ENCODE results near the gene PCK2. TPM values are rescaled to one million over a fixed set of nuclear protein-coding genes. Genes with fewer than 3 reads are reported as not detected.

The PCK2 gene
- total RNA-seq, 1 donor from 2014 or later: 11.9 TPM

DNA sequence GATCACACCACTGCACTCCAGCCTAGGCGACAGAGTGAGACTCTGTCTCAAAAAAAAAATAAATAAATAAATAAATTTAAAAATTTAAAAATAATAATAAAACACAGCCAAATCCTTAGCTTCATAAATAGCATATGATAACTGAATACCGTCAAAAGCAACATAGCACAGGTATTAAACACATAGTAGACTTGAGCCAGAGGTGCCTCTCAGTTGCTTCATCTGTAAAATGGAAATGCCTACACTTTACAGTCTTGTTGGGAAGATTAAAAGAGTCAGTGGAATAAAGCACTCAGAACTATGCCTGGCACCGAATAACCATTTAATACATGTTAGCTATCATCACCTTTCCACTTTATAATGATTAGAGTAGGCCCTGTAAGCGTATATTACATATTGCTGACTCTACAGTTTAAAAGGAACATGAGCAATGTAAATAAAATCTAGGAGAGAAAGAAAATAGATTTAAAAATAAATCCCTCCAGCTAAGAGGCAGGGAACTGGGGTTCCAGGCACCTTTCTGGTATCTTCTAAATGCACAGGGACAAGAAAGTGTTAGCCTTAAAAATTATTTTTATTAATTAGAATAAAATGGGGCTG lies 12.7 kb downstream of the PCK2 start:
- no peak for DNase-seq (ENCODE audit: low spot score)
- no peak for ATAC-seq
- intact Hi-C loops (cut with DNase I): no loop called here

DNA sequence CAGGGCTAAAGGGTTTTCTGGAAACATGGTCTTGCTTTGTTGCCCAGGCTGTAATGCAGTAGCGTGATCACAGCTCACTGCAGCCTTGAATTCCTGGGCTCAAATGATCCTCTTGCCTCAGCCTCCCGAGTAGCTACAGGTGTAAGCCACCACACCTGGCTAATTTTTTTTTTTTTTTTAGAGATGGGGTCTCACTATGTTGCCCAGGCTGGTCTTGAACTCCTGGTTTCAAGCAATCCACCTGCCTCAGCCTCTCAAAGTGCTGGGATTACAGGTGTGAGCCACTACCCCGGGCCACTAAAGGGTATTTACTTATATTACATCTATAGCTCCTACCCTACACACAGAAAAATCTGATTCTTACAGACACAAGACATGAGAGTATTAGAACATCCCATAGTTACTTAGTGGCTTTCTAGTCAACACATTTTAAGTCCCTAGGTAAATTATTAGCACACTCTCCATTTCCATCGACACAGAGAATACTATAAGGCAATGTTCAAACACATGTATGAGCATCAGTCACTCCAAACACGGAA lies 14.3 kb downstream of the PCK2 start:
- DNase-seq (ENCODE audit: low spot score) (no peak), ATAC-seq (no peak)
- intact Hi-C loops (cut with DNase I): no loop called here

GRCh38 chr14:24110060-24110459 lies 15.9 kb downstream of the PCK2 start:
- intact Hi-C loops (cut with DNase I): no loop called here
- ATAC-seq (no peak), DNase-seq (ENCODE audit: low spot score) (no peak)

- intact Hi-C loops (cut with DNase I): no loop called here
- no peak for ATAC-seq
Observed at GRCh38 chr14:24110523-24110922, 16.4 kb downstream of the PCK2 start.

GRCh38 chr14:24113379-24113800 lies 19.3 kb downstream of the PCK2 start:
- DNase-seq (ENCODE audit: low spot score): no peak
- ATAC-seq: no peak
- intact Hi-C loops (cut with DNase I): no loop called here

More at GRCh38 chr14:24110523-24110922, 16.4 kb downstream of the PCK2 start:
- no peak for DNase-seq (ENCODE audit: low spot score)

DNA sequence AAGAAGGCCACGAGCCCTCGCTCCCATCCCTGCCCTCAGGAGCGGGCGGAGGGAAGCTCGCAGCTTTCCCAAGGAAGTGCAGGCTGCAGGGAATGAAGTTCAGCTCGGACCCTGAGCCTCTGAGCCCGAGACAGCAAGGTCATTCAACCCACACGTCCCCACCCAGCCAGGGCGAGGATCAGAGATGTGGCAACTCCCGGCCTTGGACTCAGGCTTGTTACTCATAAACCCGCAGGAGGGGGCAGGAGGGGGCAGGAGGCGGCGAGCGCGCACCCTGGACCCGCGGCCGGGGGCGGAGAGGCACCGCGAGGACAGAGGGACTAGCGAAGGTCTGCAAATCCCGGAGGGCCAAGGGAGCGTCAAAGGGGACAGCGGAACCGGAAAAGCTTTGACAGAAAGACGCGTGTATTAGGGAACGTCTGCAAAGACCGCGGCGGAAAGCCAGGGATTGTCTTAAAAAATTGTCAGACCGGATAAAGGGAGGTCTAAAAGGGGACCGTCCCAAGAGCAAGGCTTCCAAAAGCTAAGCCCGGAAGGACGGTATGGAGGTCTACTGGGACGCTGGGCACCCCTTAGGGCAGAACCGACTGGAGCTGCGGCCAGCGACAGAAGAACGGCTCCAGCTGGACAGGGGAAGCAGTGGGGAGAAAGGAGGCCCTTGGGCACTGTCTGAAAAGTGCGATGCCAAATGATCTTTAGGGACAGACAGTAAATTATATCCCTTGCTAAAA lies 19.9 kb downstream of the PCK2 start:
- ATAC-seq (peak; percentile 59), DNase-seq (ENCODE audit: low spot score) (peak; percentile 89)
- intact Hi-C loops (cut with DNase I): no loop called here

GRCh38 chr14:24114532-24115421 lies 20.7 kb downstream of the PCK2 start, which contains the start of the genes DCAF11 and NRL:
Gene DCAF11 (plus strand): TSS chr14:24114777. CDS start chr14:24115595, 818 bp downstream.
Gene NRL (minus strand): TSS chr14:24114949. CDS start chr14:24082848, 32,101 bp downstream.
- peak; percentile 99 for DNase-seq (ENCODE audit: low spot score)
- ATAC-seq: peak; percentile 97
- intact Hi-C loops (cut with DNase I): no loop called here

- ATAC-seq (no peak), DNase-seq (ENCODE audit: low spot score) (no peak)
- intact Hi-C loops (cut with DNase I): no loop called here
Observed at GRCh38 chr14:24115422-24116127, 21.5 kb downstream of the PCK2 start.

GRCh38 chr14:24116128-24116814 lies 22.2 kb downstream of the PCK2 start:
- no peak for DNase-seq (ENCODE audit: low spot score)
- intact Hi-C loops (cut with DNase I): no loop called here
- no peak for ATAC-seq

DNA sequence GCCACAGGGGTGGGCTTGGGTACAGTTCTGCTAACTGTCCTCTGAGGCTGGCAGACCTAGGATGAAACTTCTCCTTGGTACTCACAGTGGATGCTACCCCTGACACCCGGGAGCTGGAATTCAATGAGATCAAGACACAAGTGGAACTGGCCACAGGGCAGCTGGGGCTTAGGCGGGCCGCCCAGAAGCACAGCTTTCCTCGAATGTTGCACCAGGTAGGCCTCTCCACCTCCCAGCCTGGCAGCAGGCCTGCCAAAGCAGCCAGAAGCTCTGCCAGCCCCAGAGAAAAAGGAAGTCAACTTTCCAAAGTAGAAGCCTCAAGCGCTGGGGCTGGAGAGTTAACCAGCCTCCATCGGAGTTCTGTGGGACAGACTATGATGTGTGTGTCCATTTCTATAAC lies 23.1 kb downstream of the PCK2 start:
- DNase-seq (ENCODE audit: low spot score) (no peak), ATAC-seq (no peak)
- intact Hi-C loops (cut with DNase I): no loop called here

DNA sequence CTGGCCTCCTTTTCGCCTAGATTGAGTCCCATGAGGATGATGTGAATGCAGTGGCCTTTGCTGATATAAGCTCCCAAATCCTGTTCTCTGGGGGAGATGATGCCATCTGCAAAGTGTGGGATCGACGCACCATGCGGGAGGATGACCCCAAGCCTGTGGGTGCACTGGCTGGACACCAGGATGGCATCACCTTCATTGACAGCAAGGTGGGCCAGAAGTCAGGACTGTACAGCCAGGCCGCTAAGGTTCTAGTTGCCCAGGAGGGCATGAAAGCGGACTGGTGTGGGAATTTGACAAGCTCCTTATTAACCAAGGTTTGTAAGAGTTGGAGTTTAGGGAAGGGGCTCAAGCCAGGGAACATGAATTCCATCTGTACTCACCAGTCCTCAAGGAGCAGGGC lies 25.6 kb downstream of the PCK2 start:
- DNase-seq (ENCODE audit: low spot score) (no peak), ATAC-seq (no peak)
- intact Hi-C loops (cut with DNase I): no loop called here

DNA sequence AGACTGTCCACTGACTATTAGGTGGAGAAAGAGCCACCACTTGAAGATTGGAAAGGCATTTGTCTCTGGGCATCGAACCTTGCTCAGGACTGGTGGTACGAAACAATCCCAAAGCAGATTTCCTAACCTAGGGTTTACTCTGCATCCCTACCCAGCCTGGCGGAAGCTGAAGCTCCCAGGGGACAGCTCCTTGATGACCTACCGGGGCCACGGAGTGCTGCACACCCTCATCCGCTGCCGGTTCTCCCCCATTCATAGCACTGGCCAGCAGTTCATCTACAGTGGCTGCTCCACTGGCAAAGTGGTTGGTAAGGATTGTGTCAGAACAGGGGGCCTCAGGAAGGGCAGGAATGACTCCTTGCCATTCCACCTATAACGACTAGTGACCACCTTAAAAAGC lies 27.1 kb downstream of the PCK2 start:
- DNase-seq (ENCODE audit: low spot score): no peak
- no peak for ATAC-seq
- intact Hi-C loops (cut with DNase I): no loop called here

DNA sequence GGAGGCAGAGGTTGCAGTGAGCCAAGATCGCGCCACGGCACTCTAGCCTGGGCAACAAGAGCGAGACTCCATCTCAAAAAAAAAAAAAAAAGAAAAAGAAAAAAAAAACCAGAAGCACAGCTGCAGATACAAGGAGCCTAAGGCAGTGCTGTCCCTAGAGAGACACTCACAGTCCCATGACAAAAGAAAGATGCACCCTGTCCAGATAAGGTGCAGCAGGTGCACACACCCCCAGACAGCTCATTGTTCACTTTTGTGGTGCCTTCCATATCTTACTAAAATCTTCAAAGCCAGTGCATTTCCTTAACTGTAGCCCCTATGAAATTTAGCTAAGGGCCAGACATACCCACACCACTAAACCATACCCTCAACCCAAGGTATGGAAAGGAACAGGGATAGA lies 28.3 kb downstream of the PCK2 start:
- ATAC-seq: no peak

DNA sequence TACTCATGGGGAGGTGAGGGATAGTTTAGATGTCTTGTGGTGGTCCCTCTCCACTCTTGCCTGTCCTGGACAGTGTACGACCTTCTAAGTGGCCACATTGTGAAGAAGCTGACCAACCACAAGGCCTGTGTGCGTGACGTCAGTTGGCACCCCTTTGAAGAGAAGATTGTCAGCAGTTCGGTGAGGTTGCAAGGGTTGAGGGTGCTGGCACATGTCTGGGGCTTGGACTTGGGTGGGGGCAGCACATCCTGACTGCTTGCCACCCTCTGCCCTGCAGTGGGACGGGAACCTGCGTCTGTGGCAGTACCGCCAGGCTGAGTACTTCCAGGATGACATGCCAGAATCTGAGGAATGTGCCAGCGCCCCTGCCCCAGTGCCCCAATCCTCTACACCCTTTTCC lies 28.8 kb downstream of the PCK2 start:
- ATAC-seq (no peak), DNase-seq (ENCODE audit: low spot score) (no peak)
- intact Hi-C loops (cut with DNase I): no loop called here

More for the DNA sequence above, 28.3 kb downstream of the PCK2 start:
- DNase-seq (ENCODE audit: low spot score): no peak
- intact Hi-C loops (cut with DNase I): no loop called here

DNA sequence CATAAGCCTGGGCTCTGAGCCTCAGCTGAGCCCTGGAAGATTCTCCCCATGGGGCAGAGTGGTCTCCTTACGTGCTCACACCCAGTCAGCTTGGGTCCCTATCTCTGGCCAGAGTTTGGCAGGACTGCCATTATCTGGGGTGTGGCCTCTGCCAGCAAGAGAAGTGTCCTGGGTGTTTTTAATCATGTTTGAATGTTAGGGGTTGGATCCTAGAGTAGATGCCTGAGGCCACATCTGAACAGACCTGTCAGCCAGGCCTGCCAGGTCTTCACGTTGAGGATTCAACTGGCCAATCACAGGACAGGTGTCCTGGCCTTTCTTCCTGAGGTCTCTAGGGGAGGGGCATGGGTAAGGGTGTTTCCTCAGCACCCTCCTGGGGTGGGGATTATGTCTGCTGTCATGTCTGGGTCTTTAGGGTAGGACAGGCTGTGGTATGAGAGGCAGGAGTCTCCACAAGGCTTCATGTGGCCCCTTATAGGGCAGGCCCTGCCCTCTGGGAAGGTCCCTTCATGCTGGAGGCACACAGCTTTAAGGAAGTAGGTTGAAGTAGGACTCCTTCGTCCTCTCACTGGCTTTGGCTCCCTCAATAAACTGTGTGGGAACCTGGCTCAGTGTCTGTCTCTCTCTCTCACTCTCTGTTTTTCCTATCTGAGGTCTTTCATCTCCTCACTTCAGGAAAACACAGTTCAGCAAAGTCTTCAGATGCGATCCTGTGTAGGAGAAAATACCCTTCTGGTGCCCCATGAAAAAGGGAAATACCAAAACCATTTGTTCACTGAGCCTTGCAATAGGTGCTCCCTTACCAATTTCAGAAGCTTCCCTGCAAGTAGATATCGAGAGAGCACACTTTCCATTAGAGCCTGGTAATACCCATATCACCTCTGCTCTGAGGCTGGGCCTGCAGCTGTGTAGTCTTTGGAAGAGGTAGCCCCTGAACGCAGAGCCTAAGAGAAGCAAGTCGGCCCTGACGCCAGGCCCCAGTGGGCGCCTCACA lies 29.6 kb downstream of the PCK2 start:
- DNase-seq (ENCODE audit: low spot score) (no peak), ATAC-seq (no peak)
- intact Hi-C loops (cut with DNase I): no loop called here

- ATAC-seq (no peak), DNase-seq (ENCODE audit: low spot score) (no peak)
- intact Hi-C loops (cut with DNase I): no loop called here
Observed at GRCh38 chr14:24126939-24127338, 32.8 kb downstream of the PCK2 start.

DNA sequence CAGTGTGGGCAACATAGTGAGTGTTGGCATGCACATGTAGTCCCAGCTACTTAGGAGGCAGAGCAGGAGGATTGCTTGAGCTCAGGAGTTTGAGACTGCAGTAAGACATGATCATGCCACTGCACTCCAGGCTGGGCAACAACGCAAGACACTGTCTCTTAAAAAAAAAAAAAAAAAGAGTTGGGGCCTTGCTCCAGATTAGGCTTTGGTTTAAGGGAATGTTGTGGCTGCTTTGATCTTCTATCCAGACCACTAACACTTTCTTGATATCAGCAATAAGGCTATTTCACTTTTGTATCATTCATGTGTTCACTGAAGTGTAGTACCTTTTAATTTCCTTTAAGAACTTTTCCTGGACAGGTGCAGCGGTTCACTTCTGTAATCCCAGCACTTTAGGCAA lies 33.6 kb downstream of the PCK2 start:
- intact Hi-C loops (cut with DNase I): no loop called here
- ATAC-seq (no peak), DNase-seq (ENCODE audit: low spot score) (no peak)

Measured in sciatic nerve (tissue), 2 donors.